Heart right ventricle (tissue), 16 donors: ENCODE results near the gene TMEM164. TPM values are rescaled to one million over a fixed set of nuclear protein-coding genes. Genes with fewer than 3 reads are reported as not detected.

Experiments used
- ATAC-seq, 8 donors: fragments of 200-7000 bp; cut with Tn5 transposase; one replicate each; pipeline ENCODE4 v1.9.1; 2020; ENCODE audit warnings: mild to moderate bottlenecking in 8 of 8, moderate library complexity in 8 of 8, moderate number of reproducible peaks in 1 of 8
- DNase-seq, 2 donors: peaks; one replicate each; pipeline ENCODE4 v3.0.0-alpha.2; 2020
- H3K27ac ChIP-seq, 10 donors: fragments of 200-600 bp; sonication (generic) in 2 of 10; one replicate each; pipeline versions ENCODE4 v1.5.0 to v1.8.0; 2020 to 2022; ENCODE audit warnings: mild to moderate bottlenecking in 3 of 10
- H3K27me3 ChIP-seq, 7 donors: fragments of 200-600 bp; one replicate each; pipeline ENCODE4 v1.8.0; 2021 to 2022; ENCODE audit warnings: mild to moderate bottlenecking in 2 of 7
- H3K36me3 ChIP-seq, 9 donors: fragments of 200-600 bp; sonication (generic) in 1 of 9; one replicate each; pipeline versions ENCODE4 v1.5.0 to v1.8.0; 2020 to 2022; ENCODE audit warnings: mild to moderate bottlenecking in 2 of 9
- H3K4me1 ChIP-seq, 9 donors: fragments of 200-600 bp; sonication (generic) in 1 of 9; one replicate each; pipeline versions ENCODE4 v1.5.0 to v1.8.0; 2020 to 2022; ENCODE audit warnings: mild to moderate bottlenecking in 4 of 9
- H3K4me3 ChIP-seq, 10 donors: fragments of 200-600 bp; sonication (generic) in 2 of 10; one replicate each; pipeline versions ENCODE4 v1.5.0 to v1.8.0; 2020 to 2022; ENCODE audit warnings: mild to moderate bottlenecking in 7 of 10, moderate library complexity in 2 of 10
- H3K9me3 ChIP-seq, 11 donors: fragments of 200-600 bp in 10 of 11; sonication (generic) in 2 of 11; one replicate each; pipeline versions ENCODE4 v1.5.0 to v1.8.0; 2013 to 2022; ENCODE audit warnings: mild to moderate bottlenecking in 2 of 11, control low read depth in 1 of 11, moderate library complexity in 1 of 11
- WGBS, 2 donors: extraction: QIAGEN DNeasy Blood & Tissue Kit; methylation state at CpG; one replicate each; pipeline ENCODE4 v1.1.7; 2013; ENCODE audit warnings: inconsistent platforms in 1 of 2; 5-methylcytosine and 5-hydroxymethylcytosine counted together
- intact Hi-C, 10 donors: fragments of 100-400 bp; cut with DNase I; formaldehyde crosslinking; loops; one replicate each; pipeline versions ENCODE4 v1.11.1 to v1.14.2; 2022
- polyA plus RNA-seq, 2 donors: library from polyadenylated mRNA; stranded (reverse); fragments of 200-250 nt; gene quantifications; one replicate each; pipeline ENCODE4 v1.2.3, GENCODE V29; 2013
- total RNA-seq, 10 donors: library from RNA; stranded (reverse); fragmentation: NEBNext Ultra II Directional in 3 of 10; extraction: Animal tissue kit (Norgen Biotek cat#: 25700) in 3 of 10; gene quantifications; one replicate each; pipeline versions ENCODE4 v1.2.1 to v1.2.4, GENCODE V29; 2021 to 2023
- TF ChIP-seq, protein P1 (sequence below), 9 donors: fragments of 200-600 bp; sonication (generic) in 2 of 9; IDR thresholded peaks; one replicate each; pipeline versions ENCODE4 v1.5.0 to v1.8.0; 2021 to 2022; ENCODE audit warnings: antibody characterized with exemption in 9 of 9, mild to moderate bottlenecking in 5 of 9, moderate library complexity in 1 of 9
- donor health status: Arrhythmogenic right ventricular cardiomyopathy.
- donor health status: ischemic (EF 13 %, LVEDD 7.1; RV severe dilation, severe dysfunction).
- donor health status: healthy with polysubstance abuse.
- donor health status: DM: no; HTN: yes; CAD: no.
- donor health status: DM: no; HTN: no; CAD: no.
- donor health status: ischemic (EF 25% LVEDD 6.9; RV normal size, moderate dysfunction).
- donor health status: ischemic (EF 25% LVEDD 5.7; RV mildly dilated, moderate dysfunction).
- donor health status: healthy.
- donor health status: DM: yes; HTN: yes; CAD: no.
- donor health status: Ischemic cardiomyopathy.
- donor health status: ischemic (EF 35%, LVEDD 5.7; RV mildly dilated, moderate dysfunction).
- donor health status: nonischemic (EF 11% LVEDD 7.7; RV severe dilation, severe dysfunction).
- donor health status: DM: yes; HTN: yes; CAD: no.
- donor health status: PGD.
- donor health status: ischemic (EF 29% LVEDD 5.4; RV normal size, mild dysfunction).
- donor health status: nonischemic (EF 23%, LVEDD 6.1; RV moderate dilation, normal function).

Gene TMEM164
- total and polyA plus RNA-seq, 12 donors: 9.7 to 60.6 (median 48.1) TPM

- Histone ChIP-seq H3K4me1 (peaks cover 0 to 39% (median 10%) of the 10 kb centered on the region in 9 donors), H3K4me3 (no peak overlapping the region), H3K27ac (peak overlapping the region in 3 of 10 donors; percentile 29 to 58 (median 43)), H3K27me3 (peaks cover 0 to 7% (median 0%) of the 10 kb centered on the region in 7 donors), H3K9me3 (no peaks in the 10 kb centered on the region), H3K36me3 (no peaks in the 10 kb centered on the region)
- no peak for ATAC-seq
- intact Hi-C loops: loop anchor here in 4 of 10 donors (10.0 kb wide), 2 partner anchors 103 to 127 kb away; no protein-coding TSS in a partner anchor
- TF ChIP-seq, protein P1, sequence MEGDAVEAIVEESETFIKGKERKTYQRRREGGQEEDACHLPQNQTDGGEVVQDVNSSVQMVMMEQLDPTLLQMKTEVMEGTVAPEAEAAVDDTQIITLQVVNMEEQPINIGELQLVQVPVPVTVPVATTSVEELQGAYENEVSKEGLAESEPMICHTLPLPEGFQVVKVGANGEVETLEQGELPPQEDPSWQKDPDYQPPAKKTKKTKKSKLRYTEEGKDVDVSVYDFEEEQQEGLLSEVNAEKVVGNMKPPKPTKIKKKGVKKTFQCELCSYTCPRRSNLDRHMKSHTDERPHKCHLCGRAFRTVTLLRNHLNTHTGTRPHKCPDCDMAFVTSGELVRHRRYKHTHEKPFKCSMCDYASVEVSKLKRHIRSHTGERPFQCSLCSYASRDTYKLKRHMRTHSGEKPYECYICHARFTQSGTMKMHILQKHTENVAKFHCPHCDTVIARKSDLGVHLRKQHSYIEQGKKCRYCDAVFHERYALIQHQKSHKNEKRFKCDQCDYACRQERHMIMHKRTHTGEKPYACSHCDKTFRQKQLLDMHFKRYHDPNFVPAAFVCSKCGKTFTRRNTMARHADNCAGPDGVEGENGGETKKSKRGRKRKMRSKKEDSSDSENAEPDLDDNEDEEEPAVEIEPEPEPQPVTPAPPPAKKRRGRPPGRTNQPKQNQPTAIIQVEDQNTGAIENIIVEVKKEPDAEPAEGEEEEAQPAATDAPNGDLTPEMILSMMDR (IDR thresholded peaks at IDR 0.05): no peak
- DNase-seq: no peak
- 43 to 81% methylated on average over 2 of the region's 2 CpGs for WGBS, 2 donors
Measured at GRCh38 chrX:110041980-110042379, 39.1 kb downstream of the TMEM164 start.

DNA sequence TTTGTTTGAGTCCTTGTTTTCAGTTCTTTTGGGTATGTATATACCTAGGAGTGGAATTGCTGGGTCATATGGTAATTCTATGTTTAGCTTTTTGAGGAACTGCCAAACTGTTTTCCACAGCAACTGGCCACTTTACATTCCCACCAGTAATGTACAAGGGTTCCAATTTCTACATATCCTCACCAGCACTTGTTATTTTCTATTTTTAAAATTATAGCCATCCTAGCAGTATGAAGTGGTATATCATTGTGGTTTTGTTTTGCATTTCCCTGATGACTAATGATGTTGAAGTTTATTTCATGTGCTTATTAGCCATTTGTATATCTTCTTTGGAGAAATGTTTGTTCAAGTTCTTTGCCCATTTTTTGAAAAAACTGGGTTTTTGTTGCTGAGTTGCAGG lies 39.6 kb downstream of the TMEM164 start:
- Histone ChIP-seq H3K27ac (peak overlapping the region in 4 of 10 donors; percentile 9 to 75 (median 36)), H3K27me3 (peaks cover 0 to 7% (median 0%) of the 10 kb centered on the region in 7 donors), H3K4me3 (no peak overlapping the region), H3K9me3 (no peaks in the 10 kb centered on the region), H3K36me3 (no peaks in the 10 kb centered on the region), H3K4me1 (peaks cover 0 to 39% (median 10%) of the 10 kb centered on the region in 9 donors)
- intact Hi-C loops: loop anchor here in 4 of 10 donors (10.0 kb wide), 2 partner anchors 102 to 128 kb away; no protein-coding TSS in a partner anchor
- ATAC-seq (no peak), DNase-seq (no peak)
- TF ChIP-seq, protein P1 (IDR thresholded peaks at IDR 0.05): no peak

DNA sequence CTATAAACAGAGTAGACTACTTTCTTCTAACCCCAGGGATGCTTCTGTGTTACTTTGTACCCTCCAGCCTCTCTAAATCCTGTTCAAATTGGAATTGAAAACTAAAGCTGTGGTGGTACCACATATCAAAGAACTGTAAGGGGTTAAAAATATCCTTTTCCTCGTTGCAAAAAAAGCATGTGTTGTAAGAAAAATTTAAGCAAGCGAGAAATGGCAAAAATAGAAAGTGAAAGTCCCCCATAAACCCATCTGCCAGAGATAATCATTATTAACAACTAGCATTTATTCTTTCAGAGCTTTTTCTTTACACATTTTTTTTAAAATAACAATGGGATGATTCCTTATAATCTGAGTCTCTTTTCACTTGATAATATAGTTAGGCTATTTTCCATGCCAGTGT lies 40.6 kb downstream of the TMEM164 start:
- Histone ChIP-seq H3K27ac (peak overlapping the region in 4 of 10 donors; percentile 23 to 75 (median 27)), H3K9me3 (no peaks in the 10 kb centered on the region), H3K36me3 (no peaks in the 10 kb centered on the region), H3K4me3 (no peak overlapping the region), H3K4me1 (peaks cover 0 to 39% (median 10%) of the 10 kb centered on the region in 9 donors), H3K27me3 (peaks cover 0 to 7% (median 0%) of the 10 kb centered on the region in 7 donors)
- intact Hi-C loops: loop anchor here in 4 of 10 donors (10.0 kb wide), 2 partner anchors 101 to 129 kb away; no protein-coding TSS in a partner anchor
- 5 to 8% methylated on average over 2 of the region's 2 CpGs for WGBS, 2 donors
- ATAC-seq (no peak), DNase-seq (no peak)
- TF ChIP-seq, protein P1 (IDR thresholded peaks at IDR 0.05): no peak

DNA sequence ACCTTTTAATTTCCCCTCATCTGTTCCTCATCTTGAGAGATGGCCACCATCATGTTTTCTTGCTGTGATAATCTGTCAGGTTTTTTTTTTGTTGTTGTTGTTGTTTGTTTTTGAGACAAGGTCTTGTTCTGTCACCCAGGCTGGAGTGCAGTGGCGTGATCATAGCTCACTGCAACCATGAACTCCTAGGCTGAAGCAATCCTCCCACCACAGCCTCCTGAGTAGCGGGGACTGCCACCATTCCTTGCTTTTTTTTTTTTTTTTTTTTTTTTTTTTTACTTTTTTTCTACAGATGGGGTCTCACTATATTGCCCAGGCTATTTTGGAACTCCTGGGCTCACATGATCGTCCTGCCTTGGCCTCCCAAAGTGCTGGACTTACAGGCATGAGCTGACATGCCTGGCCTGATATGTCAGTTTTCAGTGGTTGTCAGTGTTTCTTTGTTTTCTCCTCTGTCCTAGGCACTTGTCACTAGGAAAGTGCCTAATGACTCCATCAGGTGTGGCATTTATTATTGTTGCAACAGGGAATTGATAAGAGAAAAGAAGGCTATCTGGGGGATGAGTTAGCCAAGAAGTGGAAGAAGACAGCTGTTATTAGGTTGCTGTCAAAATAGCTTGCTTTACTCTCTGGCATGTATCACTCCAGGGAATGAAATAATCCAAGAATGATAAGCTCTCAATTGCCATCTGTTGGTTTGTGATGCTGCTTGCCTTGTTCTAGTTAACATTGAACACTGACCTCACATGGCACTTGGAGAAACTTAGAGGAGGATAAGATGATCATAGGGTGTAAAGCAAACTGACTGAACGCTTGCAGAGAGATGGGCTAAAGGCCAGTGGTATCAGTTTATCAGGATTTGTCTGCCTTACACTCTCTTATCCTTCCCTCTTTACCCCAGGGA lies 41.7 kb downstream of the TMEM164 start:
- Histone ChIP-seq H3K9me3 (no peaks in the 10 kb centered on the region), H3K4me1 (peaks cover 0 to 39% (median 10%) of the 10 kb centered on the region in 9 donors), H3K27ac (peak overlapping the region in 9 of 10 donors; percentile 17 to 81 (median 61)), H3K36me3 (no peaks in the 10 kb centered on the region), H3K27me3 (peaks cover 0 to 7% (median 0%) of the 10 kb centered on the region in 7 donors), H3K4me3 (no peak overlapping the region)
- 58 to 59% methylated on average over 4 of the region's 4 CpGs for WGBS, 2 donors
- TF ChIP-seq, protein P1 (IDR thresholded peaks at IDR 0.05): peak in 1 of 9 donors; percentile 6
- peak; percentile 55 to 68 (median 63) for ATAC-seq
- intact Hi-C loops: loop anchor here in 4 of 10 donors (10.0 kb wide), 2 partner anchors 100 to 130 kb away; no protein-coding TSS in a partner anchor
- no peak for DNase-seq
